GM12873 (cell line): ENCODE data around the gene SYVN1.

ENCODE experiments used
- CTCF ChIP-seq: IDR thresholded peaks from 2 replicates; pipeline ENCODE4 v1.5.1; 2012; ENCODE audit warnings: low read depth, mild to moderate bottlenecking, moderate library complexity, low read length, control low read depth; ENCODE audit not compliant: insufficient read depth; ENCODE audit errors: missing control alignments

Gene SYVN1

GRCh38 chr11:65090628-65091027 lies 43.7 kb downstream of the SYVN1 start:
- no peak for TF ChIP-seq CTCF

GRCh38 chr11:65089621-65090020 lies 44.7 kb downstream of the SYVN1 start:
- TF ChIP-seq CTCF = no peak

GRCh38 chr11:65087827-65088226 lies 46.5 kb downstream of the SYVN1 start:
- no peak for TF ChIP-seq CTCF

GRCh38 chr11:65087216-65087615 lies 47.1 kb downstream of the SYVN1 start:
- no peak for TF ChIP-seq CTCF

DNA sequence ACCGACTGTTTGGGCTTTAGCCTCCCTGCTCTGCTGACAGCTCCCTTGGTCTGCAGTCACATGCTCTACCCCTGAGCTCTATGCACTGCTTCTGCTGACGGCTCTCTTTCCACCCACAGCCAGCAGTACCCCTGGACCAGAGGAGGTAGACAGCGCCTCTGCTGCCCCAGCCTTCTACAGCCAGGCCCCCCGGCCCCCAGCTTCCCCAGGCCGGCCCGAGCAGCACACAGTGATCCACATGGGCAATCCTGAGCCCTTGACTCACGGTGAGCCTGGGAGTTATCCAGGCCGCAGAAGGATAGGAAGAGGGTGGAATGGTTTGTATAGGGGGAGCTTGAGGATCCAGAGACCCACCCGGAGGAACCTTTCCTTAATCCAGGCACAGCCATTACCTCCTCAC lies 47.5 kb downstream of the SYVN1 start:
- TF ChIP-seq CTCF = no peak

DNA sequence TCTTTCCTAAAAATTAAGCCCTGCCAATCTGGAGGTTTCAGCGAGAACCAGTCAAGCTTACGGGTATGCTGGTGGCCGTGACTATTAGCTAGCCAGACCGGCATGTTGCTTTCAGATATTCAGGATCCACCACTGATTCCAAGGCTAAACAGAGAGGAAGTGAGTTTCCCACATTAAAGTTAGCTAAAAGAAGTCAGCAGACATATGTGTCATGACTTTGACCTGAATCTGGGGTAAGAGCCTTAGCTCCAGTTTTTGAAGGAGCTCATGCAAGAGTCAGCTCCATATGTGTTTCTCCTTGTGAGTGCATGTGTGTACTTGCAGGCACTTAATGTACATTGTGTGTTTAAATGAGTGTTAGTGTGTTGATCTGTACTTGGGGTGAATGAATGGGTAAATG lies 48.9 kb downstream of the SYVN1 start:
- no peak for TF ChIP-seq CTCF

DNA sequence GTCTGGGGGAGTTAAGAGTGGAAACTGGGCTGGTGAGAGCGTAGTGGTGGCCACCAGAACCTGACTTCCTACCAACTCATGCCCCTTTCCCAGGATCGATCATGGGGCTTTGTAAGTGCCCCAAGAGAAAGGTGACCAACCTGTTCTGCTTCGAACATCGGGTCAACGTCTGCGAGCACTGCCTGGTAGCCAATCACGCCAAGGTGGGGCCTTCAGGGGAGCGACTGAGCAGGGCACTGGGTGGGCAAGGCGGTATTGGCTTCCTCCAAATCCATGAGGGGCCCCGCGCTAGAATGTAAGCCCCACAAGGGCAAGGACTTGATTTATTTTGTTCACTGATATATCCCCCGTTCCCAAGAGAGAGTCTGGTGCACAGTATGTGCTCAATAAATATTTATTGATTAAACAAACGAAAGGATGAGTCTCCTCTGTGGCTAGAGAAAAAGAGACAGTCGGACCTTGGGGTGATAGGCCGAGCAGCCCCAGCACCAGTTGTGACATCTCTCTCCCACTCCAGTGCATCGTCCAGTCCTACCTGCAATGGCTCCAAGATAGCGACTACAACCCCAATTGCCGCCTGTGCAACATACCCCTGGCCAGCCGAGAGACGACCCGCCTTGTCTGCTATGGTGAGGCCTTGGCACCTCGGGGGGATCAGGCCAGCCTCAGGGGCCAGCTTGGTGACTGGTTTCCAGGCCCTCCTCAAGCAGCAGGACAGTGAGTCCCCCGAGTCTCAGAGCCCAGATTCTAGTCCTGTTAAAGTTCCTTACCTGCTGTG lies 49.5 kb downstream of the SYVN1 start:
- TF ChIP-seq CTCF = no peak
